ENCODE results near the gene PLCH1.

Gene PLCH1

GRCh38 chr3:155682426-155683343 is 62.2 kb downstream of the PLCH1 start:
- Histone ChIP-seq H3K9ac (ENCODE audit: low read length) (no peak overlapping the region), H3K36me3 (ENCODE audit: control insufficient read depth, insufficient read depth, low read length, severe bottlenecking) (no peaks in the 10 kb centered on the region), H3K27me3 (replicated peaks; ENCODE audit: control insufficient read depth, insufficient read depth, low read length) (no peaks in the 10 kb centered on the region), H3K4me3 (ENCODE audit: low read length) (no peak overlapping the region), H3K9me3 (ENCODE audit: control insufficient read depth, low read length) (no peaks in the 10 kb centered on the region), H3K4me1 (ENCODE audit: control insufficient read depth, insufficient read depth, low read length) (peaks cover 2% of the 10 kb centered on the region)
- DNase-seq (ENCODE audit: low read depth), result no peak

GRCh38 chr3:155676252-155676981 is 68.5 kb downstream of the PLCH1 start:
- Histone ChIP-seq H3K27me3 (replicated peaks; ENCODE audit: control insufficient read depth, insufficient read depth, low read length) (no peaks in the 10 kb centered on the region), H3K9me3 (ENCODE audit: control insufficient read depth, low read length) (no peaks in the 10 kb centered on the region), H3K4me3 (ENCODE audit: low read length) (peak overlapping the region; percentile 73), H3K36me3 (ENCODE audit: control insufficient read depth, insufficient read depth, low read length, severe bottlenecking) (no peaks in the 10 kb centered on the region), H3K4me1 (ENCODE audit: control insufficient read depth, insufficient read depth, low read length) (peaks cover 23% of the 10 kb centered on the region), H3K9ac (ENCODE audit: low read length) (no peak overlapping the region)
- peak; percentile 86 for DNase-seq (ENCODE audit: low read depth)

GRCh38 chr3:155675094-155675493 is 69.8 kb downstream of the PLCH1 start:
- H3K4me1 ChIP-seq (ENCODE audit: control insufficient read depth, insufficient read depth, low read length), result peaks cover 23% of the 10 kb centered on the region

GRCh38 chr3:155673421-155673820 is 71.5 kb downstream of the PLCH1 start:
- Histone ChIP-seq H3K36me3 (ENCODE audit: control insufficient read depth, insufficient read depth, low read length, severe bottlenecking) (no peaks in the 10 kb centered on the region), H3K27me3 (replicated peaks; ENCODE audit: control insufficient read depth, insufficient read depth, low read length) (no peaks in the 10 kb centered on the region), H3K4me3 (ENCODE audit: low read length) (no peak overlapping the region), H3K4me1 (ENCODE audit: control insufficient read depth, insufficient read depth, low read length) (peaks cover 23% of the 10 kb centered on the region), H3K9ac (ENCODE audit: low read length) (no peak overlapping the region), H3K9me3 (ENCODE audit: control insufficient read depth, low read length) (no peaks in the 10 kb centered on the region)
- DNase-seq (ENCODE audit: low read depth), result peak; percentile 20

More at GRCh38 chr3:155675094-155675493, 69.8 kb downstream of the PLCH1 start:
- Histone ChIP-seq H3K4me3 (ENCODE audit: low read length) (no peak overlapping the region), H3K27me3 (replicated peaks; ENCODE audit: control insufficient read depth, insufficient read depth, low read length) (no peaks in the 10 kb centered on the region), H3K9ac (ENCODE audit: low read length) (no peak overlapping the region), H3K9me3 (ENCODE audit: control insufficient read depth, low read length) (no peaks in the 10 kb centered on the region), H3K36me3 (ENCODE audit: control insufficient read depth, insufficient read depth, low read length, severe bottlenecking) (no peaks in the 10 kb centered on the region)
- no peak for DNase-seq (ENCODE audit: low read depth)

GRCh38 chr3:155670335-155670734 is 74.5 kb downstream of the PLCH1 start:
- H3K9me3 ChIP-seq (ENCODE audit: control insufficient read depth, low read length), result no peaks in the 10 kb centered on the region
- peaks cover 18% of the 10 kb centered on the region for H3K4me1 ChIP-seq (ENCODE audit: control insufficient read depth, insufficient read depth, low read length)
- no peak overlapping the region for H3K4me3 ChIP-seq (ENCODE audit: low read length)
- no peak for DNase-seq (ENCODE audit: low read depth)
- H3K27me3 ChIP-seq (replicated peaks; ENCODE audit: control insufficient read depth, insufficient read depth, low read length), result no peaks in the 10 kb centered on the region
- no peak overlapping the region for H3K9ac ChIP-seq (ENCODE audit: low read length)
- H3K36me3 ChIP-seq (ENCODE audit: control insufficient read depth, insufficient read depth, low read length, severe bottlenecking), result no peaks in the 10 kb centered on the region

- DNase-seq (ENCODE audit: low read depth), result no peak
Measured at GRCh38 chr3:155667988-155668387, 76.9 kb downstream of the PLCH1 start.

GRCh38 chr3:155664925-155665695 is 79.8 kb downstream of the PLCH1 start:
- H3K27me3 ChIP-seq (replicated peaks; ENCODE audit: control insufficient read depth, insufficient read depth, low read length), result no peaks in the 10 kb centered on the region
- no peaks in the 10 kb centered on the region for H3K9me3 ChIP-seq (ENCODE audit: control insufficient read depth, low read length)
- H3K4me1 ChIP-seq (ENCODE audit: control insufficient read depth, insufficient read depth, low read length), result peaks cover 12% of the 10 kb centered on the region
- H3K36me3 ChIP-seq (ENCODE audit: control insufficient read depth, insufficient read depth, low read length, severe bottlenecking), result no peaks in the 10 kb centered on the region
- DNase-seq (ENCODE audit: low read depth), result peak; percentile 68
- H3K9ac ChIP-seq (ENCODE audit: low read length), result no peak overlapping the region
- no peak overlapping the region for H3K4me3 ChIP-seq (ENCODE audit: low read length)

More at GRCh38 chr3:155667988-155668387, 76.9 kb downstream of the PLCH1 start:
- Histone ChIP-seq H3K9ac (ENCODE audit: low read length) (no peak overlapping the region), H3K4me3 (ENCODE audit: low read length) (no peak overlapping the region), H3K27me3 (replicated peaks; ENCODE audit: control insufficient read depth, insufficient read depth, low read length) (no peaks in the 10 kb centered on the region), H3K36me3 (ENCODE audit: control insufficient read depth, insufficient read depth, low read length, severe bottlenecking) (no peaks in the 10 kb centered on the region), H3K4me1 (ENCODE audit: control insufficient read depth, insufficient read depth, low read length) (peaks cover 17% of the 10 kb centered on the region), H3K9me3 (ENCODE audit: control insufficient read depth, low read length) (no peaks in the 10 kb centered on the region)

- Histone ChIP-seq H3K9ac (ENCODE audit: low read length) (no peak overlapping the region), H3K9me3 (ENCODE audit: control insufficient read depth, low read length) (no peaks in the 10 kb centered on the region)
Measured at GRCh38 chr3:155663467-155664212, 81.2 kb downstream of the PLCH1 start.

GRCh38 chr3:155661760-155662159 is 83.1 kb downstream of the PLCH1 start:
- H3K27me3 ChIP-seq (replicated peaks; ENCODE audit: control insufficient read depth, insufficient read depth, low read length), result no peaks in the 10 kb centered on the region
- no peak for DNase-seq (ENCODE audit: low read depth)
- no peaks in the 10 kb centered on the region for H3K9me3 ChIP-seq (ENCODE audit: control insufficient read depth, low read length)
- no peaks in the 10 kb centered on the region for H3K36me3 ChIP-seq (ENCODE audit: control insufficient read depth, insufficient read depth, low read length, severe bottlenecking)
- H3K9ac ChIP-seq (ENCODE audit: low read length), result no peak overlapping the region
- H3K4me1 ChIP-seq (ENCODE audit: control insufficient read depth, insufficient read depth, low read length), result peaks cover 12% of the 10 kb centered on the region
- no peak overlapping the region for H3K4me3 ChIP-seq (ENCODE audit: low read length)

More at GRCh38 chr3:155663467-155664212, 81.2 kb downstream of the PLCH1 start:
- H3K36me3 ChIP-seq (ENCODE audit: control insufficient read depth, insufficient read depth, low read length, severe bottlenecking), result no peaks in the 10 kb centered on the region
- no peaks in the 10 kb centered on the region for H3K27me3 ChIP-seq (replicated peaks; ENCODE audit: control insufficient read depth, insufficient read depth, low read length)
- DNase-seq (ENCODE audit: low read depth), result no peak
- no peak overlapping the region for H3K4me3 ChIP-seq (ENCODE audit: low read length)
- peaks cover 12% of the 10 kb centered on the region for H3K4me1 ChIP-seq (ENCODE audit: control insufficient read depth, insufficient read depth, low read length)

- Histone ChIP-seq H3K9me3 (ENCODE audit: control insufficient read depth, low read length) (no peaks in the 10 kb centered on the region), H3K27me3 (replicated peaks; ENCODE audit: control insufficient read depth, insufficient read depth, low read length) (no peaks in the 10 kb centered on the region), H3K4me1 (ENCODE audit: control insufficient read depth, insufficient read depth, low read length) (peaks cover 12% of the 10 kb centered on the region), H3K36me3 (ENCODE audit: control insufficient read depth, insufficient read depth, low read length, severe bottlenecking) (no peaks in the 10 kb centered on the region), H3K9ac (ENCODE audit: low read length) (no peak overlapping the region), H3K4me3 (ENCODE audit: low read length) (no peak overlapping the region)
- DNase-seq (ENCODE audit: low read depth), result no peak
Measured at GRCh38 chr3:155661042-155661441, 83.8 kb downstream of the PLCH1 start.

All from adipocyte (in vitro differentiated cells).